Measurements from ENCODE around the gene LCE1E. TPM values are rescaled to one million over a fixed set of nuclear protein-coding genes. Genes with fewer than 3 reads are reported as not detected.

LCE1E gene
- total and polyA plus RNA-seq, 2 donors (not counting 3 experiments of a cell fraction or from before 2014, with no cell fraction given): not detected

DNA sequence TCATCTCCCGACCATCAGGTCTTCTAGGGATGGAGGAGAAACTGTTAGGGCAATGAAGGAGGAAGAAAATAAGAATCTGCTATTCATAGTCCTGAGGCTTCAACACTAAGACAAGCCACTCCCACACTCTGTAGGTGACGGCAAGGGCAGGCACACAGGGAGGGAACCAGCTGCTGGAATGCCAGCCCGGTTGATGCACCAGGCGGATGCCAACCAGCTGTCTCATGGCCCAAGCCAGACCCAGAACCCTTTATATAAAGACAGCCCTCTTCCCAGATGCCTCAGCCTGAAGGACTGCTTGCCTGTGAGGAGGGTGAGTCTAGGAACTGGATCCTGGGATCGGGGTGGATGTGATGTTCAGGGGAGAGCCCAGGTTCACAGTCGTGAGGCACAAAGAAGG, 28.3 kb upstream of the LCE1E start, which contains the start of gene KPRP:
Gene KPRP, plus strand, starts transcription at position 279 of the 400 bp plus-strand sequence. CDS start 1,564 bp downstream, outside the sequence.
- no TSS peak for BruUV-seq (replicated peaks)
- intact Hi-C loops (cut with micrococcal nuclease): no loop called here
- Histone ChIP-seq H3K4me2 (ENCODE audit: insufficient read depth, low read length) (no peak within 1 kb of the TSS), H3K9ac (replicated peaks; ENCODE audit: extremely low read depth, insufficient read depth, low read length) (no peak within 1 kb of the TSS), H3K4me3 (replicated peaks in 1 of 3; ENCODE audit: insufficient read depth in 1 of 3, low read depth in 1 of 3, low read length in 3 of 3) (no peak within 1 kb of the TSS), H3K79me2 (ENCODE audit: control insufficient read depth, insufficient read depth, low read length) (no peaks in the 10 kb centered on the region), H2AFZ (ENCODE audit: low read depth, low read length) (no peak within 1 kb of the TSS), H3K27me3 (ENCODE audit: control insufficient read depth in 2 of 2, insufficient read depth in 2 of 2, low read length in 2 of 2) (no peaks in the 10 kb centered on the region), H3K4me1 (ENCODE audit: control insufficient read depth, extremely low read depth, insufficient read depth, low read length) (no peaks in the 10 kb centered on the region), H3K9me1 (replicated peaks; ENCODE audit: control insufficient read depth, extremely low read depth, insufficient read depth, low read length) (no peaks in the 10 kb centered on the region), H3K27ac (ENCODE audit: insufficient read depth, low read depth, low read length) (no peak within 1 kb of the TSS), H4K20me1 (replicated peaks; ENCODE audit: control insufficient read depth, extremely low read depth, insufficient read depth, low read length) (no peaks in the 10 kb centered on the region), H3K36me3 (ENCODE audit: control insufficient read depth in 2 of 2, extremely low read depth in 1 of 2, insufficient read depth in 2 of 2, low read length in 2 of 2) (no peaks in the 10 kb centered on the region), H3K9me3 (replicated peaks; ENCODE audit: control insufficient read depth, insufficient read depth, low read length) (no peaks in the 10 kb centered on the region)
- DNase-seq (ENCODE audit: low read depth, low spot score): no peak
- ChIA-PET POLR2A (no interaction called here), CTCF (interaction anchor here (0.8 kb wide), 1 partner anchor 11 kb away, joined by 3 read pairs; no protein-coding TSS in a partner anchor)
- dilution Hi-C loops (cut with MboI; ENCODE audit: extremely low pct_ligation_motif_present, low sequenced_read_pairs): no loop called here
- no peak for TF ChIP-seq MYC (IDR thresholded peaks at IDR 0.05; ENCODE audit: low read depth, low read length)
- no peak for TF ChIP-seq EZH2 (IDR thresholded peaks at IDR 0.05; ENCODE audit: borderline replicate concordance, low read depth, low read length, severe bottlenecking)
- no peak for TF ChIP-seq MAX (IDR thresholded peaks at IDR 0.05; ENCODE audit: insufficient read depth, insufficient read length)
- TF ChIP-seq FOS (IDR thresholded peaks at IDR 0.05; ENCODE audit: borderline replicate concordance, insufficient read depth, low read length): no peak
- TF ChIP-seq JUN (IDR thresholded peaks at IDR 0.05; ENCODE audit: borderline replicate concordance, insufficient read depth, insufficient read length, low read depth): no peak
- no peak for TF ChIP-seq GATA2 (IDR thresholded peaks at IDR 0.05; ENCODE audit: insufficient read depth, insufficient read length, low read depth, low read length)
- TF ChIP-seq, protein P1, sequence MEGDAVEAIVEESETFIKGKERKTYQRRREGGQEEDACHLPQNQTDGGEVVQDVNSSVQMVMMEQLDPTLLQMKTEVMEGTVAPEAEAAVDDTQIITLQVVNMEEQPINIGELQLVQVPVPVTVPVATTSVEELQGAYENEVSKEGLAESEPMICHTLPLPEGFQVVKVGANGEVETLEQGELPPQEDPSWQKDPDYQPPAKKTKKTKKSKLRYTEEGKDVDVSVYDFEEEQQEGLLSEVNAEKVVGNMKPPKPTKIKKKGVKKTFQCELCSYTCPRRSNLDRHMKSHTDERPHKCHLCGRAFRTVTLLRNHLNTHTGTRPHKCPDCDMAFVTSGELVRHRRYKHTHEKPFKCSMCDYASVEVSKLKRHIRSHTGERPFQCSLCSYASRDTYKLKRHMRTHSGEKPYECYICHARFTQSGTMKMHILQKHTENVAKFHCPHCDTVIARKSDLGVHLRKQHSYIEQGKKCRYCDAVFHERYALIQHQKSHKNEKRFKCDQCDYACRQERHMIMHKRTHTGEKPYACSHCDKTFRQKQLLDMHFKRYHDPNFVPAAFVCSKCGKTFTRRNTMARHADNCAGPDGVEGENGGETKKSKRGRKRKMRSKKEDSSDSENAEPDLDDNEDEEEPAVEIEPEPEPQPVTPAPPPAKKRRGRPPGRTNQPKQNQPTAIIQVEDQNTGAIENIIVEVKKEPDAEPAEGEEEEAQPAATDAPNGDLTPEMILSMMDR (IDR thresholded peaks at IDR 0.05; ENCODE audit: extremely low read depth in 1 of 2, insufficient read depth in 1 of 2, low read depth in 1 of 2, low read length in 2 of 2): no peak
- TF ChIP-seq POLR2AphosphoS5 (IDR thresholded peaks at IDR 0.05; ENCODE audit: insufficient read depth, low read depth, low read length): no peak
- TF ChIP-seq POLR2A (IDR thresholded peaks at IDR 0.05; ENCODE audit: low read depth, low read length): no peak
- FAIRE-seq: no peak

All from endothelial cell of umbilical vein (primary cell).